PC-9 (cell line): ENCODE measurements around the gene FAR1.

Source experiments
- EZH2 ChIP-seq: fragments of 200-600 bp; sonication (generic); IDR thresholded peaks from 2 replicates; pipeline ENCODE4 v1.8.0; 2017; ENCODE audit warnings: antibody characterized with exemption, low read depth
- TF ChIP-seq, protein P1 (sequence below): fragments of 200-600 bp; sonication (generic); conservative IDR thresholded peaks from 2 replicates; pipeline ENCODE4 v1.6.1; 2017; ENCODE audit warnings: mixed run types, antibody characterized with exemption, mild to moderate bottlenecking, moderate library complexity

DNA sequence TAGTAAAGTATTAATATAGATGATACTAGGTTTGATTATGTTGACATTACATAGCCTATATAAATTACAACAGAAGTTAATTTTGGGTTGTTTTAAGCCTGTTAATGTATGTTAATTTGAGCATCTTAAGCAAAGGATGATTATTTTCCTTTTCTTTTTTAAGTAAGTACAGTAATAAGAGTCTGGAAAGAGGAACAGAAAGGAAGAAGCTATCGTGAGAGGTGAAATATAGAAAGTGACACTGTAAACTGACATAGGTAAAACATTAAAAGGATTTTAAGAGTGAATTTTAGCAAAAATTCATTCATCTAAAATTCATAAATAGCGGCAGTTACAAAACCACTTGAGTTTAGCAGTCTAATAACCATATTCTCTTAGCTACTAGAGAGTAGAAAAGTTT lies 45.5 kb downstream of the FAR1 start:
- no peak for TF ChIP-seq EZH2
- TF ChIP-seq, protein P1, sequence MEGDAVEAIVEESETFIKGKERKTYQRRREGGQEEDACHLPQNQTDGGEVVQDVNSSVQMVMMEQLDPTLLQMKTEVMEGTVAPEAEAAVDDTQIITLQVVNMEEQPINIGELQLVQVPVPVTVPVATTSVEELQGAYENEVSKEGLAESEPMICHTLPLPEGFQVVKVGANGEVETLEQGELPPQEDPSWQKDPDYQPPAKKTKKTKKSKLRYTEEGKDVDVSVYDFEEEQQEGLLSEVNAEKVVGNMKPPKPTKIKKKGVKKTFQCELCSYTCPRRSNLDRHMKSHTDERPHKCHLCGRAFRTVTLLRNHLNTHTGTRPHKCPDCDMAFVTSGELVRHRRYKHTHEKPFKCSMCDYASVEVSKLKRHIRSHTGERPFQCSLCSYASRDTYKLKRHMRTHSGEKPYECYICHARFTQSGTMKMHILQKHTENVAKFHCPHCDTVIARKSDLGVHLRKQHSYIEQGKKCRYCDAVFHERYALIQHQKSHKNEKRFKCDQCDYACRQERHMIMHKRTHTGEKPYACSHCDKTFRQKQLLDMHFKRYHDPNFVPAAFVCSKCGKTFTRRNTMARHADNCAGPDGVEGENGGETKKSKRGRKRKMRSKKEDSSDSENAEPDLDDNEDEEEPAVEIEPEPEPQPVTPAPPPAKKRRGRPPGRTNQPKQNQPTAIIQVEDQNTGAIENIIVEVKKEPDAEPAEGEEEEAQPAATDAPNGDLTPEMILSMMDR = no peak
